HepG2 (cell line): Measurements from ENCODE around the gene SYCE3. TPM values are rescaled to one million over a fixed set of nuclear protein-coding genes. Genes with fewer than 3 reads are reported as not detected.

Experiments used
- ATAC-seq: fragments of 200-7000 bp; cut with Tn5 transposase; 3 replicates; pipeline ENCODE4 v1.9.1; 2020; ENCODE audit warnings: mild to moderate bottlenecking, moderate library complexity
- BruUV-seq: library from RNA; stranded (reverse); fragments of 400-500 nt; replicated peaks from 2 replicates; lab custom pipeline; 2021; lab: Mats Ljungman, UMichigan
- CTCF ChIA-PET: fragments of 300-600 bp; formaldehyde crosslinking; extraction: SDS; loops from one replicate; lab custom pipeline; 2021; ENCODE audit warnings: low total read pairs, inconsistent platforms, low intra/inter-chr PET ratio; lab: Yijun Ruan, JAX
- POLR2A ChIA-PET: fragments of 350-600 bp; sonication (Branson Sonifier 250); formaldehyde crosslinking; loops from one replicate; lab custom pipeline; 2020; ENCODE audit warnings: antibody characterized with exemption, inconsistent platforms; lab: Yijun Ruan, JAX
- DNase-seq: peaks from one replicate; pipeline ENCODE4 v3.0.0-alpha.2; 2015; ENCODE audit warnings: low spot score
- FAIRE-seq: peaks from 3 replicates; lab custom pipeline; 2011; peaks lifted over from hg19 to GRCh38; lab: Jason Lieb, UNC
- H2AFZ ChIP-seq: one replicate; pipeline ENCODE4 v1.6.1; 2011; ENCODE audit warnings: low read length, inconsistent platforms
- H3K27ac ChIP-seq: fragments of 300-600 bp; 3 replicates; pipeline ENCODE4 v1.8.0; 2011; ENCODE audit warnings: mixed run types, mild to moderate bottlenecking, mixed read lengths, low read length, inconsistent platforms; ENCODE audit not compliant: insufficient read depth; ENCODE audit errors: extremely low read length
- H3K27me3 ChIP-seq, 2 experiments: fragments of 200-600 bp in 1 of 2; 2 replicates in 1 of 2; 3 replicates in 1 of 2; pipeline versions ENCODE4 v1.6.0 to v1.8.0; 2011; ENCODE audit warnings: low read length in 2 of 2, mild to moderate bottlenecking in 2 of 2, moderate library complexity in 2 of 2, inconsistent platforms in 1 of 2; ENCODE audit not compliant: insufficient read depth in 2 of 2, control insufficient read depth in 1 of 2
- H3K36me3 ChIP-seq, 2 experiments: fragments of 200-600 bp in 1 of 2; replicated peaks in 1 of 2; 2 replicates in 1 of 2; 3 replicates in 1 of 2; pipeline versions ENCODE4 v1.5.1 to v1.8.0; 2011; ENCODE audit warnings: low read length in 2 of 2, inconsistent platforms in 1 of 2; ENCODE audit not compliant: insufficient read depth in 2 of 2, control insufficient read depth in 1 of 2
- H3K4me1 ChIP-seq: 2 replicates; pipeline ENCODE4 v1.5.1; 2012; ENCODE audit warnings: low read length, inconsistent platforms; ENCODE audit not compliant: insufficient read depth
- H3K4me2 ChIP-seq: 2 replicates; pipeline ENCODE4 v1.6.0; 2011; ENCODE audit warnings: low read depth, low read length, inconsistent platforms
- H3K4me3 ChIP-seq, 3 experiments: fragments of 200-600 bp in 1 of 3; sonication (generic), shearing (Covaris generic) in 1 of 3; replicated peaks in 1 of 3; 2 replicates each; pipeline ENCODE4 v1.5.1; 2011 to 2016; ENCODE audit warnings: low read length in 3 of 3, inconsistent platforms in 2 of 3, low read depth in 2 of 3, mild to moderate bottlenecking in 2 of 3, control low read depth in 1 of 3, mixed read lengths in 1 of 3; ENCODE audit not compliant: insufficient read depth in 1 of 3
- H3K79me2 ChIP-seq: one replicate; pipeline ENCODE4 v1.6.1; 2011; ENCODE audit warnings: low read length, inconsistent platforms; ENCODE audit not compliant: insufficient read depth
- H3K9ac ChIP-seq: 2 replicates; pipeline ENCODE4 v1.6.0; 2011; ENCODE audit warnings: mild to moderate bottlenecking, low read depth, low read length, inconsistent platforms; ENCODE audit not compliant: insufficient read depth
- H3K9me3 ChIP-seq: 2 replicates; pipeline ENCODE4 v1.5.1; 2012; ENCODE audit warnings: mild to moderate bottlenecking, low read length
- H4K20me1 ChIP-seq: 2 replicates; pipeline ENCODE4 v1.6.0; 2011; ENCODE audit warnings: inconsistent platforms, mild to moderate bottlenecking, low read length, moderate library complexity; ENCODE audit not compliant: insufficient read depth
- ATF1 ChIP-seq: IDR thresholded peaks from 2 replicates; pipeline ENCODE4 v1.6.1; 2016; ENCODE audit warnings: mild to moderate bottlenecking, control low read depth
- SIX4 ChIP-seq: sonication (generic); formaldehyde crosslinking; IDR thresholded peaks from 2 replicates; pipeline ENCODE4 v1.4.0; 2020; ENCODE audit warnings: missing genetic modification reagents
- THYN1 ChIP-seq: sonication (generic); formaldehyde crosslinking; IDR thresholded peaks from 2 replicates; pipeline ENCODE4 v1.8.1; 2023; ENCODE audit warnings: low read depth, mild to moderate bottlenecking, moderate library complexity, missing genetic modification reagents, borderline replicate concordance
- ZEB1 ChIP-seq: IDR thresholded peaks from 2 replicates; pipeline ENCODE4 v1.6.1; 2012; ENCODE audit warnings: mild to moderate bottlenecking, low read depth, inconsistent platforms; ENCODE audit not compliant: insufficient replicate concordance
- ZIK1 ChIP-seq: sonication (generic); formaldehyde crosslinking; IDR thresholded peaks from 2 replicates; pipeline ENCODE4 v1.5.0; 2020; ENCODE audit warnings: mild to moderate bottlenecking, low read depth, missing genetic modification reagents, borderline replicate concordance
- ZNF775 ChIP-seq: sonication (generic); formaldehyde crosslinking; IDR thresholded peaks from 2 replicates; pipeline ENCODE4 v1.4.0; 2020; ENCODE audit warnings: missing genetic modification reagents, mild to moderate bottlenecking, moderate library complexity, borderline replicate concordance
- WGBS: methylation state at CpG from one replicate; pipeline ENCODE4 v1.1.6; 2017; ENCODE audit warnings: low lambda C conversion rate; 5-methylcytosine and 5-hydroxymethylcytosine counted together
- in situ Hi-C: cut with HindIII; loops from 2 replicates; pipeline ENCODE4 v1.10.0; 2017; ENCODE audit warnings: low pct_unique_long_range_greater_than_20kb; ENCODE audit not compliant: extremely low pct_ligation_motif_present
- intact Hi-C: fragments of 100-400 bp; cut with micrococcal nuclease; formaldehyde crosslinking; loops from one replicate; pipeline ENCODE4 v1.10.0; 2022; ENCODE audit not compliant: unreplicated experiment
- polyA plus RNA-seq, 8 experiments: library from polyadenylated mRNA; depleted of rRNA in 3 of 8; stranded (reverse) in 7 of 8; unstranded in 1 of 8; fragments of >200 nt; fragmentation: Illumina TruSeq in 4 of 8; extraction: Trizol in 4 of 8; gene quantifications; 2 replicates each; pipeline versions ENCODE4 v1.2.1 to v1.2.3, GENCODE V29; 2011 to 2016; ENCODE audit warnings: low read depth in 4 of 8, missing spikeins in 1 of 8, mixed read lengths in 1 of 8; ENCODE audit not compliant: insufficient read depth in 1 of 8
- total RNA-seq, 5 experiments: library from RNA; depleted of rRNA; stranded (reverse); fragments of >200 nt; fragmentation: Illumina TruSeq; extraction: Trizol; gene quantifications; 2 replicates each; pipeline ENCODE4 v1.2.3, GENCODE V29; 2016; ENCODE audit warnings: low read depth in 1 of 5
- TF ChIP-seq, protein P1 (sequence below): sonication (generic); formaldehyde crosslinking; IDR thresholded peaks from 2 replicates; pipeline ENCODE4 v1.5.0; 2020; ENCODE audit warnings: mild to moderate bottlenecking, missing genetic modification reagents, borderline replicate concordance
- TF ChIP-seq, protein P2 (sequence below): sonication (generic); formaldehyde crosslinking; IDR thresholded peaks from 2 replicates; pipeline ENCODE4 v1.5.1; 2020; ENCODE audit warnings: missing genetic modification reagents, mild to moderate bottlenecking, borderline replicate concordance
- TF ChIP-seq, protein P3 (sequence below): sonication (generic); formaldehyde crosslinking; IDR thresholded peaks from 2 replicates; pipeline ENCODE4 v1.5.0; 2020; ENCODE audit warnings: mild to moderate bottlenecking, missing genetic modification reagents
- TF ChIP-seq, protein P4 (sequence below): sonication (generic); formaldehyde crosslinking; IDR thresholded peaks from 2 replicates; pipeline ENCODE4 v1.8.1; 2023; ENCODE audit warnings: missing genetic modification reagents, inconsistent platforms, borderline replicate concordance

SYCE3 gene
- total and polyA plus RNA-seq, 2 of the 13 experiments (the other 11 are each of a cell fraction or from before 2014, with no cell fraction given), result not detected

DNA sequence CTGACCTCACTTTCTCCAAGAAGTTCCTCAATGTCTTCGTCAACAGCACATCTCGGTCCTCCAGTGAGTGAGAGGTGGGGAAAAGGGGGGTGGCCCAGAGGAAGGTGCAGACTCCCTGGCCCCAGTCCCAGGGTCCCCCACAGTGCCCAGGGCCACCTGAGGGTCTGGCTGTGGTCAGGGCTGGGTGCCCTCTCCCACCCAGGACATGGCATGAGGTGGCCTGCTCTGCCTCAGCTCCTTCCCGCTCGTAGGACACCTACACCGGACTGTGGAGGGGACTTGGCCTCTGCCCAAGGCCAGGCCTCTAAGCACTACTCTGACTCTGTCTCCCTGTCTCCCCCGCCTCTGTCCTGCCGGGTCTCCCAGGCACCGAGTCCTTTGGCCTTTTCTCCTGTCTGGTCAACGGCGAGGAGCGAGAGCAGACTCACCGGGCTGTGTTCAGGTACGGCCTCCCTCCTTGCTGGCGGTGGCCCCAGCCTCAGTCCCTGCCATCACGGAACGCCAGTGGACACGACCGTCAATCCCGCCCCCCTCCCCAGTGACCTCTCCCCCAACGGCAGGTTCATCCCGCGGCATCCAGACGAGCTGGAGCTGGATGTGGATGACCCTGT is 42.4 kb upstream of the SYCE3 start:
- intact Hi-C loops, result no loop called here
- H3K27me3 ChIP-seq, result peaks cover 0 to 3% of the 10 kb centered on the region in 2 experiments; a peak in 2 of 5 replicates
- ATAC-seq (no peak), DNase-seq (no peak), FAIRE-seq (no peak)
- H3K9ac ChIP-seq, result no peak overlapping the region
- no peaks in the 10 kb centered on the region for H3K36me3 ChIP-seq
- H3K4me1 ChIP-seq, result peaks cover 9% of the 10 kb centered on the region; the same call in 1 of the 2 replicates
- no peak overlapping the region for H3K27ac ChIP-seq
- no peak overlapping the region for H3K4me3 ChIP-seq
- no peaks in the 10 kb centered on the region for H3K79me2 ChIP-seq
- 89% methylated on average over 20 of the region's 23 CpGs for WGBS
- BruUV-seq, result no TSS peak
- H3K9me3 ChIP-seq, result no peaks in the 10 kb centered on the region
- H4K20me1 ChIP-seq, result no peaks in the 10 kb centered on the region
- POLR2A ChIA-PET, result no interaction called here
- H3K4me2 ChIP-seq, result no peak overlapping the region
- in situ Hi-C loops, result no loop called here
- no peak overlapping the region for H2AFZ ChIP-seq
- CTCF ChIA-PET, result no interaction called here
- TF ChIP-seq, protein P1, sequence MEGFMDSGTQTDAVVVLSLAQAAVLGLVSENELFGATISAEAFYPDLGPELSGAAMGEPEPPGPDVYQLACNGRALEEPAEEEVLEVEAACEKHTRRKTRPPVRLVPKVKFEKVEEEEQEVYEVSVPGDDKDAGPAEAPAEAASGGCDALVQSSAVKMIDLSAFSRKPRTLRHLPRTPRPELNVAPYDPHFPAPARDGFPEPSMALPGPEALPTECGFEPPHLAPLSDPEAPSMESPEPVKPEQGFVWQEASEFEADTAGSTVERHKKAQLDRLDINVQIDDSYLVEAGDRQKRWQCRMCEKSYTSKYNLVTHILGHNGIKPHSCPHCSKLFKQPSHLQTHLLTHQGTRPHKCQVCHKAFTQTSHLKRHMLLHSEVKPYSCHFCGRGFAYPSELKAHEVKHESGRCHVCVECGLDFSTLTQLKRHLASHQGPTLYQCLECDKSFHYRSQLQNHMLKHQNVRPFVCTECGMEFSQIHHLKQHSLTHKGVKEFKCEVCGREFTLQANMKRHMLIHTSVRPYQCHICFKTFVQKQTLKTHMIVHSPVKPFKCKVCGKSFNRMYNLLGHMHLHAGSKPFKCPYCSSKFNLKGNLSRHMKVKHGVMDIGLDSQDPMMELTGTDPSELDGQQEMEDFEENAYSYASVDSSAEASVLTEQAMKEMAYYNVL (CRISPR knock-in tag), result no peak
- TF ChIP-seq ZEB1 (no peak), ATF1 (CRISPR knock-in tag) (no peak), SIX4 (no peak), THYN1 (CRISPR knock-in tag) (no peak), ZNF775 (CRISPR knock-in tag) (no peak), ZIK1 (CRISPR knock-in tag) (no peak)
- TF ChIP-seq, protein P2, sequence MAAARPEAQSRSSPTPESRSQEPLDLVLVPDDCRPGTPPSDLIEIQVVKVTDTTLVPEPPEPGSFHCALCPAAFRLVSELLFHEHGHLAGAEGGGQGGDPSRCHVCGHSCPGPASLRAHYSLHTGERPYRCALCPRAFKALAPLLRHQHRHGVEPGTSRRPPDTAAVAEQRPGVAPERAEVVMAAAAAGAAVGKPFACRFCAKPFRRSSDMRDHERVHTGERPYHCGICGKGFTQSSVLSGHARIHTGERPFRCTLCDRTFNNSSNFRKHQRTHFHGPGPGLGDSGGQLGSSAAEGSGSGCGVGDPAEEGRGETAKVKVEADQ (CRISPR knock-in tag), result no peak
- TF ChIP-seq, protein P3, sequence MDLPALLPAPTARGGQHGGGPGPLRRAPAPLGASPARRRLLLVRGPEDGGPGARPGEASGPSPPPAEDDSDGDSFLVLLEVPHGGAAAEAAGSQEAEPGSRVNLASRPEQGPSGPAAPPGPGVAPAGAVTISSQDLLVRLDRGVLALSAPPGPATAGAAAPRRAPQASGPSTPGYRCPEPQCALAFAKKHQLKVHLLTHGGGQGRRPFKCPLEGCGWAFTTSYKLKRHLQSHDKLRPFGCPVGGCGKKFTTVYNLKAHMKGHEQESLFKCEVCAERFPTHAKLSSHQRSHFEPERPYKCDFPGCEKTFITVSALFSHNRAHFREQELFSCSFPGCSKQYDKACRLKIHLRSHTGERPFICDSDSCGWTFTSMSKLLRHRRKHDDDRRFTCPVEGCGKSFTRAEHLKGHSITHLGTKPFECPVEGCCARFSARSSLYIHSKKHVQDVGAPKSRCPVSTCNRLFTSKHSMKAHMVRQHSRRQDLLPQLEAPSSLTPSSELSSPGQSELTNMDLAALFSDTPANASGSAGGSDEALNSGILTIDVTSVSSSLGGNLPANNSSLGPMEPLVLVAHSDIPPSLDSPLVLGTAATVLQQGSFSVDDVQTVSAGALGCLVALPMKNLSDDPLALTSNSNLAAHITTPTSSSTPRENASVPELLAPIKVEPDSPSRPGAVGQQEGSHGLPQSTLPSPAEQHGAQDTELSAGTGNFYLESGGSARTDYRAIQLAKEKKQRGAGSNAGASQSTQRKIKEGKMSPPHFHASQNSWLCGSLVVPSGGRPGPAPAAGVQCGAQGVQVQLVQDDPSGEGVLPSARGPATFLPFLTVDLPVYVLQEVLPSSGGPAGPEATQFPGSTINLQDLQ, result no peak
- TF ChIP-seq, protein P4, sequence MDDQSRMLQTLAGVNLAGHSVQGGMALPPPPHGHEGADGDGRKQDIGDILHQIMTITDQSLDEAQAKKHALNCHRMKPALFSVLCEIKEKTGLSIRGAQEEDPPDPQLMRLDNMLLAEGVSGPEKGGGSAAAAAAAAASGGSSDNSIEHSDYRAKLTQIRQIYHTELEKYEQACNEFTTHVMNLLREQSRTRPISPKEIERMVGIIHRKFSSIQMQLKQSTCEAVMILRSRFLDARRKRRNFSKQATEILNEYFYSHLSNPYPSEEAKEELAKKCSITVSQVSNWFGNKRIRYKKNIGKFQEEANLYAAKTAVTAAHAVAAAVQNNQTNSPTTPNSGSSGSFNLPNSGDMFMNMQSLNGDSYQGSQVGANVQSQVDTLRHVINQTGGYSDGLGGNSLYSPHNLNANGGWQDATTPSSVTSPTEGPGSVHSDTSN, result no peak
